Stimulated activated CD8-positive, alpha-beta memory T cell treated with anti-CD3 and anti-CD28 coated beads, Interleukin-15, amount 100 ng/mL, for 24 hours (primary cell): ENCODE measurements around the gene NCAM1.

Experiments used
- DNase-seq: peaks from one replicate; pipeline ENCODE4 v3.0.0-alpha.2; 2020; ENCODE audit warnings: low read depth

The NCAM1 gene

GRCh38 chr11:113253406-113253805 is 292.2 kb downstream of the NCAM1 start:
- DNase-seq: no peak

- no peak for DNase-seq
Observed at GRCh38 chr11:113255096-113255495, 293.9 kb downstream of the NCAM1 start.

- no peak for DNase-seq
Observed at GRCh38 chr11:113255741-113256140, 294.5 kb downstream of the NCAM1 start.

- no peak for DNase-seq
Observed at GRCh38 chr11:113256431-113257202, 295.4 kb downstream of the NCAM1 start.

GRCh38 chr11:113260096-113260425 is 298.8 kb downstream of the NCAM1 start:
- DNase-seq: no peak

- no peak for DNase-seq
Observed at GRCh38 chr11:113260541-113260940, 299.3 kb downstream of the NCAM1 start.

- DNase-seq: no peak
Observed at GRCh38 chr11:113261709-113262475, 300.7 kb downstream of the NCAM1 start.

GRCh38 chr11:113262594-113262993 is 301.4 kb downstream of the NCAM1 start:
- no peak for DNase-seq

GRCh38 chr11:113263458-113264259 is 302.4 kb downstream of the NCAM1 start:
- DNase-seq: no peak

- DNase-seq: no peak
Observed at GRCh38 chr11:113265362-113265761, 304.1 kb downstream of the NCAM1 start.

- no peak for DNase-seq
Observed at GRCh38 chr11:113267493-113267892, 306.3 kb downstream of the NCAM1 start.

- DNase-seq: no peak
Observed at GRCh38 chr11:113269096-113269495, 307.9 kb downstream of the NCAM1 start.

GRCh38 chr11:113269636-113270035 is 308.4 kb downstream of the NCAM1 start:
- DNase-seq: no peak

- no peak for DNase-seq
Observed at GRCh38 chr11:113270080-113270479, 308.9 kb downstream of the NCAM1 start.

- DNase-seq: no peak
Observed at GRCh38 chr11:113271551-113272245, 310.5 kb downstream of the NCAM1 start.

- no peak for DNase-seq
Observed at GRCh38 chr11:113272281-113272680, 311.1 kb downstream of the NCAM1 start.

GRCh38 chr11:113272927-113273615 is 311.9 kb downstream of the NCAM1 start:
- no peak for DNase-seq

GRCh38 chr11:113273720-113274119 is 312.5 kb downstream of the NCAM1 start:
- DNase-seq: no peak

GRCh38 chr11:113274713-113275582 is 313.7 kb downstream of the NCAM1 start:
- no peak for DNase-seq

GRCh38 chr11:113275602-113276001 is 314.4 kb downstream of the NCAM1 start:
- DNase-seq: no peak

GRCh38 chr11:113276466-113276865 is 315.2 kb downstream of the NCAM1 start:
- DNase-seq: no peak
